ENCODE measurements around the gene RNF31. TPM values are rescaled to one million over a fixed set of nuclear protein-coding genes. Genes with fewer than 3 reads are reported as not detected.

RNF31 gene
- 70.7 and 77.0 TPM in 2 replicates for total RNA-seq

- H3K36me3 ChIP-seq (ENCODE audit: control insufficient read depth, insufficient read depth, low read length), result peaks cover 8% of the 10 kb centered on the region
- H3K4me3 ChIP-seq (ENCODE audit: low read depth, low read length), result peak within 1 kb of the TSS; percentile 89
- TF ChIP-seq CTCF (IDR thresholded peaks at IDR 0.05; ENCODE audit: insufficient read depth, low read length, poor library complexity, severe bottlenecking), result no peak
- H3K27me3 ChIP-seq (ENCODE audit: control insufficient read depth, insufficient read depth, low read length), result no peaks in the 10 kb centered on the region
- DNase-seq (ENCODE audit: low read depth), result peak; percentile 92
Observed at GRCh38 chr14:24146978-24147760, at the start of gene RNF31. Gene RNF31 (plus strand): TSS chr14:24147498. CDS start chr14:24147699, 201 bp downstream.

- Histone ChIP-seq H3K4me3 (ENCODE audit: low read depth, low read length) (no peak overlapping the region), H3K27me3 (ENCODE audit: control insufficient read depth, insufficient read depth, low read length) (no peaks in the 10 kb centered on the region), H3K36me3 (ENCODE audit: control insufficient read depth, insufficient read depth, low read length) (peaks cover 4% of the 10 kb centered on the region)
- no peak for TF ChIP-seq CTCF (IDR thresholded peaks at IDR 0.05; ENCODE audit: insufficient read depth, low read length, poor library complexity, severe bottlenecking)
- no peak for DNase-seq (ENCODE audit: low read depth)
Observed at GRCh38 chr14:24098229-24098926, 48.9 kb upstream of the RNF31 start.

- no peak for TF ChIP-seq CTCF (IDR thresholded peaks at IDR 0.05; ENCODE audit: insufficient read depth, low read length, poor library complexity, severe bottlenecking)
- H3K4me3 ChIP-seq (ENCODE audit: low read depth, low read length), result no peak overlapping the region
- no peak for DNase-seq (ENCODE audit: low read depth)
- H3K27me3 ChIP-seq (ENCODE audit: control insufficient read depth, insufficient read depth, low read length), result no peaks in the 10 kb centered on the region
- peaks cover 4% of the 10 kb centered on the region for H3K36me3 ChIP-seq (ENCODE audit: control insufficient read depth, insufficient read depth, low read length)
Observed at GRCh38 chr14:24098927-24099813, 48.1 kb upstream of the RNF31 start.

- Histone ChIP-seq H3K4me3 (ENCODE audit: low read depth, low read length) (no peak overlapping the region), H3K36me3 (ENCODE audit: control insufficient read depth, insufficient read depth, low read length) (peaks cover 4% of the 10 kb centered on the region), H3K27me3 (ENCODE audit: control insufficient read depth, insufficient read depth, low read length) (no peaks in the 10 kb centered on the region)
- no peak for DNase-seq (ENCODE audit: low read depth)
- no peak for TF ChIP-seq CTCF (IDR thresholded peaks at IDR 0.05; ENCODE audit: insufficient read depth, low read length, poor library complexity, severe bottlenecking)
Observed at GRCh38 chr14:24100197-24100981, 46.9 kb upstream of the RNF31 start.

- no peaks in the 10 kb centered on the region for H3K27me3 ChIP-seq (ENCODE audit: control insufficient read depth, insufficient read depth, low read length)
- no peak overlapping the region for H3K4me3 ChIP-seq (ENCODE audit: low read depth, low read length)
- no peak for TF ChIP-seq CTCF (IDR thresholded peaks at IDR 0.05; ENCODE audit: insufficient read depth, low read length, poor library complexity, severe bottlenecking)
- no peak for DNase-seq (ENCODE audit: low read depth)
- H3K36me3 ChIP-seq (ENCODE audit: control insufficient read depth, insufficient read depth, low read length), result peaks cover 4% of the 10 kb centered on the region
Observed at GRCh38 chr14:24100982-24101494, 46.3 kb upstream of the RNF31 start.
